Subcutaneous adipose tissue (tissue), 4 donors: Measurements from ENCODE around the gene CSMD2. TPM values are rescaled to one million over a fixed set of nuclear protein-coding genes. Genes with fewer than 3 reads are reported as not detected.

ENCODE experiments used
- CTCF ChIP-seq: fragments of 450-650 bp; IDR thresholded peaks from one replicate; pipeline ENCODE4 v1.5.1; 2016; ENCODE audit warnings: low read depth, mild to moderate bottlenecking, control low read depth, antibody characterized with exemption, moderate library complexity
- total RNA-seq, 4 donors: library from RNA; depleted of rRNA; stranded (reverse); fragments of >200 nt; gene quantifications; one replicate each; pipeline ENCODE4 v1.1.0, GENCODE V29; 2016

Gene CSMD2
- total RNA-seq, 4 donors from 2014 or later: 0.38 to 4.4 (median 1.00) TPM

- TF ChIP-seq CTCF: no peak
Measured at GRCh38 chr1:33637846-33638440, 527.1 kb downstream of the CSMD2 start.

GRCh38 chr1:33636209-33636608, 528.8 kb downstream of the CSMD2 start:
- TF ChIP-seq CTCF: no peak

GRCh38 chr1:33635336-33636012, 529.6 kb downstream of the CSMD2 start:
- TF ChIP-seq CTCF: no peak

- no peak for TF ChIP-seq CTCF
Measured at GRCh38 chr1:33634806-33635205, 530.2 kb downstream of the CSMD2 start.

- TF ChIP-seq CTCF: no peak
Measured at GRCh38 chr1:33634143-33634542, 530.9 kb downstream of the CSMD2 start.

- TF ChIP-seq CTCF: no peak
Measured at GRCh38 chr1:33633019-33633801, 531.8 kb downstream of the CSMD2 start.

GRCh38 chr1:33630686-33631085, 534.3 kb downstream of the CSMD2 start:
- no peak for TF ChIP-seq CTCF
